Glomerular visceral epithelial cell (primary cell): Measurements from ENCODE around the gene EIF3A.
A peak's percentile ranks its signal among the peaks of the same experiment; 100 is the strongest.
"Not testable (repeated sequence)": the region's sequence is repeated elsewhere in the genome, so short reads cannot be mapped to it uniquely, and the experiment has no call there.

Source experiments
- DNase-seq: peaks from one replicate; pipeline ENCODE4 v3.0.0-alpha.2; 2016; ENCODE audit errors: extremely low spot score

EIF3A gene

DNA sequence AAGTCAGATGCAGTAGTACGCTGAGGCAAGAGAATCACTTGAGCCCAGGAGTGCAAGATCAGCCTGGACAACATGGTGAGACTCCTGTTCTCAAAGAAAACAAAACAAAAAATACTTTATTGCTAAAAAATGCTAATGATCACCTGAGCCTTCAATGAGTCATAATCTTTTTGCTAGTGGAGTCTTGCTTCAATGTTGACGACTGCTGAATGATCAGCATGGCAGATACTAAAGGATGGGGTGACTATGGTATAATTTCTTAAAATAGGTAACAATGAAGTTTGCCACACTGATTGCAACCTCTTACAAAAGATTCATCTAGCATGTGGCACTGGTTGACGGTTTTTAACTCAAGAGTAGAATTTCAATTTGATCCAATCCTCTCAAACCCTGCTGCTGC lies 28.8 kb downstream of the EIF3A start:
- no peak for DNase-seq

DNA sequence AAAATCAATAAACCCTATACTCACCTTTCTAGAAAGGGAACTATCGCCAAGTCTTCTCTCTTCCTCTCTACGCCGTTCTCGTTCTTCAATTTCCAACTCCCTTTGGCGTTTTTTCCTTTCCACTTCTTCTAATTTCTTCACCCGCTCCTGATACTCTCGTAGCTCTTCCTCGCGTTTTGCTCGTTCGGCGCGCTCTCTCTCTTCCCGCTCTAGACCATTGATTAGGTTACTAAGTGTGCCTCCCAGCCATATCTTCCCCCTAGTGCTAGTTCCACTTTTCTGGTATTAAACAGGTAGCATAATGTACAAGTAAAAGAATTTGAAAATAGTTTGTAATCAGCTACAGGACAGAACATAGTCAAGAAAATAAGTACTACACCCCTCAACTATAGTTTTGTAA lies 30.8 kb downstream of the EIF3A start:
- no peak for DNase-seq

DNA sequence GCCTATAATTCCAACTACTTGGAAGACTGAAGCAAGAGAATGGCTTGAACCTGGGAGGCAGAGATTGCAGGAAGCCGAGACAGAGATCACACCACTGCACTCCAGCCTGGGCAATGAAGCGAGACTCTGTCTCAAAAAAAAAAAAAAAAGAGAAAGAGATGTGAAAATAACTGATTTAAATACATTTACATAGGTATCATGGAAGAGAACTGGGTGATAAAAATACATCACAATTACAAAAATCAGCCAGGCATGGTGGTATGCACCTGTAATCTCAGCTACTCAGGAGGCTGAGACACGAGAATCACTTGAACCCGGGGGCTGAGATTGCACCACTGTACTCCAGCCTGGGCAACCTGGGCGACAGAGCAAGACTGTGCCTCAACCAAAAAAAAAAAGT lies 31.3 kb downstream of the EIF3A start:
- DNase-seq, result no peak

DNA sequence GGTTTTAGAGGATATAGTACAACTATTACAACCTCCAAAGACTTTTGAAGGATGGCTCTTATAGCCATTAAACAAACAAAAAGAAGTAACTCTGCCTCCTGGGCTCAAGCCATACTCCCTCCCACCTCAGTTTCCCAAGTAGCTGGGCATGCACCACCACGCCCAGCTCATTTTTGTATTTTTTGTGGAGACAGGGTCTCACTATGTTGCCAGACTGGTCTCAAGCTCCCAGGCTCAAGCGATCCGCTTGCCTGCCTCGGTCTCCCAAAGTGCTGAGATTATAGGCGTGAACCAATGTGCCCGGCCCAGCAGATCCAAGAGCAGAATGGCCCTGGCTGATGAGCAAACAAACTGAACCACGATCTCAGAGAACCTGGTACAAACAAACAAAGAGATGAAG lies 35.1 kb downstream of the EIF3A start:
- DNase-seq, result no peak

DNA sequence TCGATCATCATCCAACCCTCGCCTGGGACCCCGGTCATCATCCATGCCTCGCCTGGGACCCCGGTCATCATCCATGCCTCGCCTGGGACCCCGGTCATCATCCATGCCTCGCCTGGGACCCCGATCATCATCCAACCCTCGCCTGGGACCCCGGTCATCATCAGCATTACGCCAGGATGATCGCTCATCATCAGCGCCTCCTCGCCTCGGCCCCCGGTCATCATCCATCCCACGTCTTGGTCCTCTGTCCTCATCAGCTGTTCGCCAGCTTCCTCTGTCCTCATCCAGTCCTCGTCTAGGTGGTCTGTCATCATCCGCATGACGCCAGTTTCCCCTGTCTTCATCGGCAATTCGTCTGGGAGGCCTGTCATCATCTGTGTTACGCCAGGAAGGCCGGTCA lies 38.4 kb downstream of the EIF3A start:
- no peak for DNase-seq

DNA sequence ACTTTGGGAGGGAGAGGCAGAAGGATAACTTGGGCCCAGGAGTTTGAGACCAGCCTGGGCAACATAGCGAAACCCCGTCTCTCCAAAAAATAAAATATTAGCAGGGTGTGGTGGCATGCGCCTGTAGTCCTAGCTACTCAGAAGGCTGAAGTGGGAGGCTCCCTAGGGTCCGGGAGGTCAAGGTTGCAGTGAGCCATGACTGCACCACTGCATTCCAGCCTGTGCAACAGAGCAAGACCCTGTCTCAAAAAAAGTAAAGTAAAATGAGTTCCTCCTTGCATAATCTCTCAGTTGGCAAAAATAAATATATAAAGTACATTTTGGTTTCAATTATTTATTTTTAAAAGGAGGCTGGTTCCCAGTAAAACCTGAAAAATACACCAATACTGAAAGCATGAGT lies 39.3 kb downstream of the EIF3A start:
- DNase-seq, result no peak

DNA sequence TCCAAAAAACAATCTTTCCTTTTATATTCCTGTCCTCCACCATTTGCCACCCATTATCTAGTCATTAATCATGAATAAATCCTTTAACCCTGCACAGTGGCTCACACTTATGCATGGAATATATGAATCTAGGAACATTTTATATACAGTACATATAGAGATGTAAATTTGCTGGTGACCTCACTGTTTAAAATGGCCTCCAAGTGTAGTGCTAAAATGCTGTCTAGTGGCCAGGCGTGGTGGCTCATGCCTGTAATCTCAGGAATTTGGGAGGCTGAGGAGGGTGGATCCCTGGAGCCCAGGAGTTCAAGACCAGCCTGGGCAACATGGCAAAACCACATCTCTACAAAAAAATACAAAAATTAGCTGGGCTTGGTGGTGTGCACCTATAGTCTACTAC lies 41.5 kb downstream of the EIF3A start:
- DNase-seq, result no peak

DNA sequence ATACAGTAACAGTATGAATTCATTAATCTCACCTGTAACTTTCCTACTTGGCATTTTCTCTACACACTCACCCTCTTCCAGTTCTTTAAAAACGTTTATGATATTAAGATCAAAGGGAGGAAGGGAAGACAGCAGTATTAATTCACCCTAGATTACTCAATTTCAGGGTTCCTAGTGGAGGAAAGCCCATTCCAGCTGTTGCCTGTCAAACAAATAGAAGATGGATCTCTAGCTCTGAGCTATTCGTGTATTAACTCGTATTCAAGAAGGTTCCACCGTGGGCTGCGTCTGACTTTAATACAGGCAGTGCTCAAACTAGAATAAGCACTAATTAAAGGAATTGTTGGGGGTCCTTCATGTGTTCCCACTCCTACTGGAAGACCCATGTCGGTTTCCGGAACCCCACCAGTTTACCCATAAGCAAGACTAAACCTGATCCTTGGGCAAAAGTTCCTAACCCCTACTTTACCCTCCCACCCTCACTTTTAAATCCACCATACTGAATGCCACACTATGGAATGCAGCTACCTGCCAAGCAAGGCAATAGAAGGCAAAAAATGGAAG lies 49.0 kb downstream of the EIF3A start:
- DNase-seq, result no peak

DNA sequence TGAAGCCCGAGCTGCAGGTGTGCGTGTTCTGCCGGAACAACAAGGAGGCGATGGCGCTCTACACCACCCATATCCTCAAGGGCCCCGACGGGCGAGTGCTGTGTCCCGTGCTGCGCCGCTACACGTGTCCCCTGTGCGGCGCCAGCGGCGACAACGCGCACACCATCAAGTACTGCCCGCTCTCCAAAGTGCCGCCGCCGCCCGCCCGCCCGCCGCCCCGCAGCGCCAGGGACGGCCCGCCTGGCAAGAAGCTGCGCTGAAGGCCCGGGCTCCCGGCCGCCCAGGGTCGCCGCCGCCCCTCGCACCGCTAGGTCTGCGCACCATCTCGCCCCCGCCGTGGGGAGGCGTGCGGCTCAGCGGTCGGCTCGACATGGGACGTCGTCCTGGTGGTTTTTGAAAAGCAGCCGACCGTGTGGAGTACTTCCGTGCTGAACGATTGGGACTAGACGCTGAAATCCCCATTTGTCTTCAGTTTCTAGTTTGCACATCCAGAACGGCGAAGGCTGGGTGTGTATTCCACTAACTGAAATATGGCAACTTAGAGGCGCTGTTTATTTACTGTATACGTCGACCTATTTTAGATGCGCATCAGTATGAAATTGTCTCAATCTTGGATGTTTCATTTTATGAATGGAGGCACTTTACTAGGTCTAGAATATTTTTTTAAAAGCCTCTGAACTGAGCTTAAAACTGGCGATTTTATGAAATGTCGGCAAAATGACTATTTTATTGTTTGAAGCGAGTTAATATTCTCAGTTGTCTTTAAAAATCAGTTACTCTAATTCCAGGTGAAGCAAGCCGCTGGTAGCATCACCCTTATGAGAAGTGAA lies 50.0 kb downstream of the EIF3A start:
- DNase-seq, result peak; percentile 66

DNA sequence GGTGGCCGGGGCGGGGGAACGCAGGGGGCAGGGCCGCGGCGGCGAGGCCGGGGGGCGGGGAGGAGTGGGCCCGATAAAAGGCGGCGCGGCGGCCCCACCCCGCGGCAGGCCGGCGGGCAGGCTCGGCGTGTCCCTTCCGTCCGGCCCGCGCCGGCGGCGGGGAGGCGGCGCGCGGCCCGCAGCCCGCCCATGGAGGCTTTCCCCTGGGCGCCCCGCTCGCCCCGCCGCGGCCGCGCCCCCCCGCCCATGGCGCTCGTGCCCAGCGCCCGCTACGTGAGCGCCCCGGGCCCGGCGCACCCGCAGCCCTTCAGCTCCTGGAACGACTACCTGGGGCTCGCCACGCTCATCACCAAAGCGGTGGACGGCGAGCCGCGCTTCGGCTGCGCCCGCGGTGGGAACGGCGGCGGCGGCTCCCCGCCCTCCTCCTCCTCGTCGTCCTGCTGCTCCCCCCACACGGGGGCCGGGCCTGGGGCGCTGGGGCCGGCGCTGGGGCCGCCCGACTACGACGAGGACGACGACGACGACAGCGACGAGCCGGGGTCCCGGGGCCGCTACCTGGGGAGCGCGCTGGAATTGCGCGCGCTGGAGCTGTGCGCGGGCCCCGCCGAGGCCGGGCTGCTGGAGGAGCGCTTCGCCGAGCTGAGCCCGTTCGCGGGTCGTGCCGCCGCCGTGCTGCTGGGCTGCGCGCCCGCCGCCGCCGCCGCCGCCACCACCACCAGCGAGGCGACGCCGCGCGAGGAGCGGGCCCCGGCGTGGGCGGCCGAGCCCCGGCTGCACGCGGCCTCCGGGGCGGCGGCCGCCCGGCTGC lies 50.8 kb downstream of the EIF3A start, which contains the start of gene NANOS1:
TSS of gene NANOS1 (plus strand) at position 102 of the 808 bp plus-strand sequence. CDS start at position 190, 88 bp downstream.
- no peak for DNase-seq

DNA sequence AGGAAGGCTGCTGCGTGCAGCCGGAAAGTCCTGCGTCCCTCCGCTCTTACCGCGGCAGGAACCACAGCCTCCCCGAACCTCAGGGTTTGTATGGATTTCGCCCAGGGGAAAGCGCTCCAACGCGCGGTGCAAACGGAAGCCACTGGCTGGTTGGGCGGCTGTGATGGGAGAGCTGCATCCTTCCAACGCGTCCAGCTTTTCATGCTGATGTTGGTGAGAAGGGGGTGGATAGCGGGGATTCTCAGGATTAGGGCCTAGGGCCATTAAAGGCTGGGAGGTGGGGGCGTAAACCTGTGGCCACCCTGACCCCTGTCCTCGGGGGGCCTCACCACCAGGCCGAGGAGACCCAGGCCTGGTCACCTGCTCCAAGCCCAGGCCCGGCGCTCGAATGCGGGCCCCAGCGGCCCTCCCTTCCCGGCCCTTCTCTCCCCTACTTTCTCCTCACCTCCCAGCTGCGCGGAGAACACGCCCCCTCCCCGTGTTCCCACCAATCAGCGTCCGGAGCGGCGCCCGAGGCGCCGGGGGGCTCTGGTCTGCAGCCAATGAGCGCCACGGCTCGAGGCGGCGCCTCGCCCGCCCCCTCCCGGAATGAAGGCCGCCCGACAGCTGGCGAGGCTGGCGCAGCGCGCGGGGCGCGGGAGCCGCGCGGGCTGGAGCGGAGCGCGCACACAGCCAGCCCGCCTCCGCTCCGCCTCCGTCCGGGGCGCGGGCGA lies 51.6 kb downstream of the EIF3A start:
- DNase-seq, result peak; percentile 91

DNA sequence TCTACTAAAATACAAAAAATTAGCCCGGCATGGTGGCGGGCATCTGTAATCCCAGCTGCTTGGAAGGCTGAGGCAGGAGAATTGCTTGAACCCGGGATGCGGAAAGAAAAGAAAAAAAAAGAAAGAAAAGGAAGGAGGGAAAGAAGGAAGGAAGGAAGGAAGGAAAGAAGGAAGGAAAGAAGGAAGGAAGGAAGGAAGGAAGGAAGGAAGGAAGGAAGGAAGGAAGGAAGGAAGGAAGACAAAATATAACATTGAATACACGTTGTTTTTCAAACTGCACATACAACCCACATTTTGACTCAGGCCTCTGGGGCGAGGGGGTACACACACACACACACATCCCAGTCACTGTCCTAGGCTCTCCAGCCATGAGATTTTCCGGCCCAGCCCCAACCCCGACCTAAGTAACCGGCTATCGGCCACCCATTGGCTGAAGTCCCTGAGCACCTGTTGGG lies 52.1 kb downstream of the EIF3A start:
- DNase-seq, result not testable (repeated sequence)

DNA sequence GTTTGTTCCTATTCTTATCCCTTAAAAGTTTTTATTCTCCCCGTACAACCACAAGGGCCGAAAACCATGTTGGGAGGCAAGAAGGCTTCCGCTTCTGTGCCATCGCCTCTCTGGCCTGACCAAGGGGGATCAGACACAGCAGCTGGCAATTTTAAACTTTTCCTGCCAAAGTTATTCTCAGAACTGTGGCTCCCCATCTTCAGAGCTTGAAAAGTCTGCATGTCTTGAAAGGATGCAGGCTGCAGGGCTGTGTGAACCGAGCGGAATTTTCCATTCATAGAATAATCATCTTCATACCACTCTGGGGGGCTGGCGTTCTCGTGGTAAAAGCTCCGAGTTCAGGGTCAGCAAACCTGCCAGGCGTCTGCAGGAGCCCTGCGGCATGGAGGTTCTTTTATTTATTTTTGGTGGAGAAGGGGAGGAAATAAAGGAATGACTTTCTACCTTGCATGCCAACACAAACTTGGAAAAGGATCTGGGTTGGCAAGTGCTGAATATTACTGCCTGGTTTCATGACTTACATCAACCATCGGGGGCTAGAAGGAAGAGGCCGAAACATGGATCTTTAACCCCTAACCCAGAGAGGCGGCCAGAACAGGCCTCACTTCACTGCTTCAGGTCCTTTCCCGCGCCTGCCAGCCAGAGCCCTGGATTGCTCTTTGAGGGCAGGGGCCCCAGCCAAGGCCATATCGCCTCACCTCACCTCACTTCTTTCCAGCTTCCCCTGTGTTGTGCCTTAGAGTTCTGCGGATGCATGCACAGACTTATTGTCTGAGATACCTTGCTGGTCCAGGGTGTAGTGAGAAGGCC lies 54.1 kb downstream of the EIF3A start:
- no peak for DNase-seq

DNA sequence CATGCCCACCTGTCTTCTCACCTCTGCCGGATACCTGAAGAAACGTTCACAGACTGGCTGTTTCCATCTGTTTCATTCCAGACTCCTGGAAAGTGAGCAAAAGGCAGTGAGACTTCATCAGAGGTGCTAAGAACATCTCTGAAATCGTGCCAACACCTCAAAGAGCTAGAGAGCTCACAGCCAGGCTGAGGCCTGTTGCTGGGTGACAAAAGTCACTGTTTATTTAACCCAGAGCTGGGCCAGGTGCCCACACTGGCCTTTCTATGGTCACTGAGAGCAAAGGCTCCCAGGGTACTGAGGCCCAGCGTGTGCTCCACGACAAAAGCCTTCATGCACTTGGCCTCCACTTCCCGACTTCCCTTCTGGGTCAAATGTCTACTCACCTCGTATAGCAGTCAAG lies 54.8 kb downstream of the EIF3A start:
- peak; percentile 46 for DNase-seq

DNA sequence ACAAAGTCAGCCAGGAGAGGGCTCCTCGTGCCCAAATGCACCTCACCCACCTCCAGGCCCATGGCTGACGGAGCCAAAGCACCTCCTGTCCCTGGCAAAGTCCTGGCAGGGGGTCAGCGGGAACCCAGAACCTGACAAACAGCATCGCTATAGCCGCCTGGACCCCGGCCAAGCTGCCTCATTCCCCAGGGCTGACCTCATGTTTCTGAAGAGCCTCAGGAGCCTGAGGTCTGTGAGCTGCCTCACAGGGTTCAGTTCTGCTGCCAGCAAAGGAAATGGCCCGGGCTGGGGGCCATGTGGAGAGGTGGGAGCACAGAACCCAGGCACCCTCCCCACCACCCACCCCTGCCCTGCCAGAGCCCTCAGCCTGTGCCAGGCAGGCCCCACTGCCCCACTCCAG lies 55.3 kb downstream of the EIF3A start:
- peak; percentile 94 for DNase-seq

DNA sequence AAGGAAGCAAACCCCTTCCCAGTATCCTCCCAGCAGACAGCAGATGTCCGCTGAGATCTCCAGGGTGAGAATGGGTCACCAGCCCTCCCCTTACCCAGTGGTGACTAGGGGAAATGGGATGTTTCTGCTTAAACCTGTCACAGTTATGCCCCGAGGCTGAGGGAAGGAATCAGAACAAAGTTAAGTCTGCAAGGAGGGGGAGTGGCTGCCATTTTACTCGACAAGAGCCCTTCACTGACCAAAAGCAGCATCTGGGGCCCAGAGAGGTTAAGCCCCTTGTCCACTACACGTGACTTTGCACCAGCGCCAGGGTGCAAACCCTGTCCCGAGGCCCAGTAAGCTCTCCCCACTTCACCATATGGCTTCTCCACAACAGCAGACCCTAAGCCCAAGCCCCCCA lies 55.7 kb downstream of the EIF3A start:
- no peak for DNase-seq

DNA sequence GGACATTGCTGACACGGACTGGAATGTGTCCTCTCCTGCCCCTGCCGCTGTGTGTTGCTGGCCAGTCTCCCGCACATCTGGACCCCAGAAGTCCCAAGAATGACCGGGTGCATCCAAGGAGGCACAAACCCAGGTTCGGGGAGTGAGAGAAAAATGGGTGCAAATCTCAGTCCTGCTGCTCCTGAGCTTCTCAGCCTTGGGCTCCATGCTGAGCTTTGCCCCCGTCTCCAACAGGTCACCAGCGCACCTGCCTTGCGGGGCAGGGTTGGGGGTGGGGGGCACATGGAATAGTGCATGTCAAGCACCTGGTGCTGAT lies 57.1 kb downstream of the EIF3A start:
- no peak for DNase-seq

DNA sequence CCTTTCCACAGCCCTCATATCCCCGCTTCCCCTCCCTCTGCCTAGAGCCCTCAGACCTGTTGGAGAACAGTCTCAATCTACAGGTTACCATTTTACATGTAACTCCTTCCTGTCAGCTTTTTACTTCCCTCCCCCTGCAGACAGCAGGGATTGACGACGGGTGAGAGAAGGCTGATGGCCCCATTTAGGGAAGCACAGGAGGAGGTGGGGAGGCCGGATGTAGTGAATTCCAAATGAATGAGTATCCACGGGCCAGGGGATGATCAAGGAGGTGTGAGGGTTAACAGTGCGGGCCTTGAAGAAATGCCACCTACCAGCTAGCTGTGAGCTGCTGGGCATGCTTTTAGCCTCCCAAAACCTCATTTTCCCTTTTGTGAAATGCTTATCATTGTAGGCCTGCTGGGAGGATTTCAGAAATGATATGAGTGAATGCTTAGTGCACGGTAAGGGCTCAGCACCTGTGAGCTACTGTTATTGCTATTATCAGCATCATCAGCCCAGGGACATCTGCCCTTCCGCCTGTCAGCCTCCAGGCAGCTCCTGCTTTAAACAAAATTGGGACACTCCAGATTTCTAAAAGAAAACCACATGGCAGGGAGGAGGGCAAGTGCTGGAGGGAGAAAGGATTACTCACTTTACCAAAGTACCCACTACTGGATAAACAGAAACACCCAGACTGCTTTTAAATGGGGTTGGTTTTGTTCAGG lies 57.6 kb downstream of the EIF3A start:
- DNase-seq, result peak; percentile 75

DNA sequence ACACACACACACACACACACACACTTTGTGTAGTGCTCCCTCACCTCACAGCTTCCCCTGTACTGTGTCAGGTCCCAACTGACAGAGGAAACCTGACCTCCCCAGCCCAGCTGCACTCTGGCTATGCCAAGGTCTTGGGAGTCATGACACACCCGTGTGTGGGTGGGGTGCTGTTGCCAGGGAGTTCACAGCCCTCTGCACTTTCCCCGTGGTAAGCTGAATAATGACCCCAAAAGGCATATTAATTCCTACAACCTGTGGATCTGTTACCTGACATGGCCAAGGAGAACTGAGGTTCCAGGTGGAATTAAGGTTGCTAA lies 60.0 kb downstream of the EIF3A start:
- peak; percentile 45 for DNase-seq

DNA sequence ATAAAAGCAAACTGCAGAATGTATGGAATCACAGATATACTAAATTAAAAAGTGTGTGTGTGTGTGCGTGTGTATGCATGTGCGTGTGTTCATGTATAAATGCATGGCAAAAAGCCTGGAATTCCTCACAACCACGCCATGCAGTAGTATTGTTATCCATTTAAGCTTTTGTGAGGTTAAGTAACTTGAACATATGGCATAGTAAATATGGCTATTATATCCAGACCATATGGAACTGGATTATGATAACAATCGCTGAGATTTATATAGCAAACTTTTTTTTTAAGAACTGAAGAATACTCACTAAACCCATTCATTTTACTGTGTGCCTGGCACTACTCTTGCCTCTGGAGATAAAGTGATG lies 73.4 kb downstream of the EIF3A start:
- DNase-seq, result no peak
